H1 (cell line): Measurements from ENCODE around the gene MLNR. TPM values are rescaled to one million over a fixed set of nuclear protein-coding genes. Genes with fewer than 3 reads are reported as not detected.
A peak's percentile ranks its signal among the peaks of the same experiment; 100 is the strongest.

Experiments used
- BACH1 ChIP-seq: IDR thresholded peaks from 2 replicates; pipeline ENCODE4 v1.6.1; 2012; ENCODE audit warnings: low read length, improper control_type of control experiment
- CBX8 ChIP-seq: fragments of 300-800, 300-1000 bp; sonication (generic); IDR thresholded peaks from 2 replicates; pipeline ENCODE4 v1.7.1; 2016; ENCODE audit warnings: low read depth, low read length, borderline replicate concordance
- FOSL1 ChIP-seq: IDR thresholded peaks from 2 replicates; pipeline ENCODE4 v1.6.1; 2011; ENCODE audit warnings: mild to moderate bottlenecking, low read depth, low read length, moderate library complexity; ENCODE audit not compliant: insufficient read depth
- JUND ChIP-seq: IDR thresholded peaks from 2 replicates; pipeline ENCODE4 v1.6.1; 2011; ENCODE audit warnings: mild to moderate bottlenecking, improper control_type of control experiment, low read length
- KDM1A ChIP-seq: fragments of 200-600, 300-600 bp; sonication (generic); IDR thresholded peaks from 2 replicates; pipeline ENCODE4 v1.7.1; 2016; ENCODE audit warnings: mild to moderate bottlenecking, low read length, borderline replicate concordance
- MAFK ChIP-seq: IDR thresholded peaks from 2 replicates; pipeline ENCODE4 v1.6.1; 2012; ENCODE audit warnings: low read depth, mild to moderate bottlenecking, improper control_type of control experiment, low read length
- SIX5 ChIP-seq: IDR thresholded peaks from 2 replicates; pipeline ENCODE4 v1.6.1; 2011; ENCODE audit warnings: mild to moderate bottlenecking, low read depth, low read length
- SP4 ChIP-seq: IDR thresholded peaks from 2 replicates; pipeline ENCODE4 v1.6.1; 2012; ENCODE audit warnings: low read length, inconsistent platforms
- polyA plus RNA-seq, 7 experiments: library from polyadenylated mRNA; depleted of rRNA in 3 of 7; stranded (reverse) in 5 of 7; unstranded in 2 of 7; fragments of >200 nt in 5 of 7; fragments of 200-250 nt in 2 of 7; gene quantifications; 1 replicate in 5 of 7; 2 replicates in 1 of 7; 4 replicates in 1 of 7; pipeline versions ENCODE4 v1.2.1 to v1.2.3, GENCODE V29; 2011 to 2013; ENCODE audit warnings: missing spikeins in 2 of 7, mixed read lengths in 2 of 7
- total RNA-seq: library from RNA; stranded (reverse); fragmentation: NEBNext Ultra II Directional; extraction: Animal tissue kit (Norgen Biotek cat#: 25700); gene quantifications from 2 replicates; pipeline ENCODE4 v1.2.1, GENCODE V29; 2021
- TF ChIP-seq, protein P1 (sequence below): fragments of 300-600 bp; sonication (generic); IDR thresholded peaks from 2 replicates; pipeline ENCODE4 v1.7.1; 2012; ENCODE audit warnings: low read length, moderate library complexity, mild to moderate bottlenecking, inconsistent platforms; ENCODE audit not compliant: insufficient replicate concordance
- TF ChIP-seq, protein P2 (sequence below): IDR thresholded peaks from 2 replicates; pipeline ENCODE4 v1.6.1; 2012; ENCODE audit warnings: inconsistent platforms

The MLNR gene
- total and polyA plus RNA-seq, 2 of the 8 experiments (the other 6 are each of a cell fraction or from before 2014, with no cell fraction given) = 0.24 to 0.29 TPM

DNA sequence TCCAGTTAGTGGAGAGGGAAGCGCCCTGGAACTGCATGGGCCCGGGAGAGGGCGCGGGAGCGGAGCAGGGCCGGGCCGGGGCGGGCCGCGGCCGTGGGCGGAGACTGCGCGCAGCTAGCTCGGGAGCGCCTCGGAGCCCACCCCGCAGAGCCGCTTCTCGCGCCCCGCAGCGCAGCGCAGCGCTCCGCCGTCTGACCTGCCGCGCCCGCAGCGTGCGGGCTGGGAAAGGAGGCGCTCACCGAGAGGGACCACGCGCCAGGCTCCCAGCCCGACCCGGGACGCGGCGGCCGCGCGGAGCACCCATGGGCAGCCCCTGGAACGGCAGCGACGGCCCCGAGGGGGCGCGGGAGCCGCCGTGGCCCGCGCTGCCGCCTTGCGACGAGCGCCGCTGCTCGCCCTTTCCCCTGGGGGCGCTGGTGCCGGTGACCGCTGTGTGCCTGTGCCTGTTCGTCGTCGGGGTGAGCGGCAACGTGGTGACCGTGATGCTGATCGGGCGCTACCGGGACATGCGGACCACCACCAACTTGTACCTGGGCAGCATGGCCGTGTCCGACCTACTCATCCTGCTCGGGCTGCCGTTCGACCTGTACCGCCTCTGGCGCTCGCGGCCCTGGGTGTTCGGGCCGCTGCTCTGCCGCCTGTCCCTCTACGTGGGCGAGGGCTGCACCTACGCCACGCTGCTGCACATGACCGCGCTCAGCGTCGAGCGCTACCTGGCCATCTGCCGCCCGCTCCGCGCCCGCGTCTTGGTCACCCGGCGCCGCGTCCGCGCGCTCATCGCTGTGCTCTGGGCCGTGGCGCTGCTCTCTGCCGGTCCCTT lies at the start of gene MLNR (continued):
- TF ChIP-seq, protein P1, sequence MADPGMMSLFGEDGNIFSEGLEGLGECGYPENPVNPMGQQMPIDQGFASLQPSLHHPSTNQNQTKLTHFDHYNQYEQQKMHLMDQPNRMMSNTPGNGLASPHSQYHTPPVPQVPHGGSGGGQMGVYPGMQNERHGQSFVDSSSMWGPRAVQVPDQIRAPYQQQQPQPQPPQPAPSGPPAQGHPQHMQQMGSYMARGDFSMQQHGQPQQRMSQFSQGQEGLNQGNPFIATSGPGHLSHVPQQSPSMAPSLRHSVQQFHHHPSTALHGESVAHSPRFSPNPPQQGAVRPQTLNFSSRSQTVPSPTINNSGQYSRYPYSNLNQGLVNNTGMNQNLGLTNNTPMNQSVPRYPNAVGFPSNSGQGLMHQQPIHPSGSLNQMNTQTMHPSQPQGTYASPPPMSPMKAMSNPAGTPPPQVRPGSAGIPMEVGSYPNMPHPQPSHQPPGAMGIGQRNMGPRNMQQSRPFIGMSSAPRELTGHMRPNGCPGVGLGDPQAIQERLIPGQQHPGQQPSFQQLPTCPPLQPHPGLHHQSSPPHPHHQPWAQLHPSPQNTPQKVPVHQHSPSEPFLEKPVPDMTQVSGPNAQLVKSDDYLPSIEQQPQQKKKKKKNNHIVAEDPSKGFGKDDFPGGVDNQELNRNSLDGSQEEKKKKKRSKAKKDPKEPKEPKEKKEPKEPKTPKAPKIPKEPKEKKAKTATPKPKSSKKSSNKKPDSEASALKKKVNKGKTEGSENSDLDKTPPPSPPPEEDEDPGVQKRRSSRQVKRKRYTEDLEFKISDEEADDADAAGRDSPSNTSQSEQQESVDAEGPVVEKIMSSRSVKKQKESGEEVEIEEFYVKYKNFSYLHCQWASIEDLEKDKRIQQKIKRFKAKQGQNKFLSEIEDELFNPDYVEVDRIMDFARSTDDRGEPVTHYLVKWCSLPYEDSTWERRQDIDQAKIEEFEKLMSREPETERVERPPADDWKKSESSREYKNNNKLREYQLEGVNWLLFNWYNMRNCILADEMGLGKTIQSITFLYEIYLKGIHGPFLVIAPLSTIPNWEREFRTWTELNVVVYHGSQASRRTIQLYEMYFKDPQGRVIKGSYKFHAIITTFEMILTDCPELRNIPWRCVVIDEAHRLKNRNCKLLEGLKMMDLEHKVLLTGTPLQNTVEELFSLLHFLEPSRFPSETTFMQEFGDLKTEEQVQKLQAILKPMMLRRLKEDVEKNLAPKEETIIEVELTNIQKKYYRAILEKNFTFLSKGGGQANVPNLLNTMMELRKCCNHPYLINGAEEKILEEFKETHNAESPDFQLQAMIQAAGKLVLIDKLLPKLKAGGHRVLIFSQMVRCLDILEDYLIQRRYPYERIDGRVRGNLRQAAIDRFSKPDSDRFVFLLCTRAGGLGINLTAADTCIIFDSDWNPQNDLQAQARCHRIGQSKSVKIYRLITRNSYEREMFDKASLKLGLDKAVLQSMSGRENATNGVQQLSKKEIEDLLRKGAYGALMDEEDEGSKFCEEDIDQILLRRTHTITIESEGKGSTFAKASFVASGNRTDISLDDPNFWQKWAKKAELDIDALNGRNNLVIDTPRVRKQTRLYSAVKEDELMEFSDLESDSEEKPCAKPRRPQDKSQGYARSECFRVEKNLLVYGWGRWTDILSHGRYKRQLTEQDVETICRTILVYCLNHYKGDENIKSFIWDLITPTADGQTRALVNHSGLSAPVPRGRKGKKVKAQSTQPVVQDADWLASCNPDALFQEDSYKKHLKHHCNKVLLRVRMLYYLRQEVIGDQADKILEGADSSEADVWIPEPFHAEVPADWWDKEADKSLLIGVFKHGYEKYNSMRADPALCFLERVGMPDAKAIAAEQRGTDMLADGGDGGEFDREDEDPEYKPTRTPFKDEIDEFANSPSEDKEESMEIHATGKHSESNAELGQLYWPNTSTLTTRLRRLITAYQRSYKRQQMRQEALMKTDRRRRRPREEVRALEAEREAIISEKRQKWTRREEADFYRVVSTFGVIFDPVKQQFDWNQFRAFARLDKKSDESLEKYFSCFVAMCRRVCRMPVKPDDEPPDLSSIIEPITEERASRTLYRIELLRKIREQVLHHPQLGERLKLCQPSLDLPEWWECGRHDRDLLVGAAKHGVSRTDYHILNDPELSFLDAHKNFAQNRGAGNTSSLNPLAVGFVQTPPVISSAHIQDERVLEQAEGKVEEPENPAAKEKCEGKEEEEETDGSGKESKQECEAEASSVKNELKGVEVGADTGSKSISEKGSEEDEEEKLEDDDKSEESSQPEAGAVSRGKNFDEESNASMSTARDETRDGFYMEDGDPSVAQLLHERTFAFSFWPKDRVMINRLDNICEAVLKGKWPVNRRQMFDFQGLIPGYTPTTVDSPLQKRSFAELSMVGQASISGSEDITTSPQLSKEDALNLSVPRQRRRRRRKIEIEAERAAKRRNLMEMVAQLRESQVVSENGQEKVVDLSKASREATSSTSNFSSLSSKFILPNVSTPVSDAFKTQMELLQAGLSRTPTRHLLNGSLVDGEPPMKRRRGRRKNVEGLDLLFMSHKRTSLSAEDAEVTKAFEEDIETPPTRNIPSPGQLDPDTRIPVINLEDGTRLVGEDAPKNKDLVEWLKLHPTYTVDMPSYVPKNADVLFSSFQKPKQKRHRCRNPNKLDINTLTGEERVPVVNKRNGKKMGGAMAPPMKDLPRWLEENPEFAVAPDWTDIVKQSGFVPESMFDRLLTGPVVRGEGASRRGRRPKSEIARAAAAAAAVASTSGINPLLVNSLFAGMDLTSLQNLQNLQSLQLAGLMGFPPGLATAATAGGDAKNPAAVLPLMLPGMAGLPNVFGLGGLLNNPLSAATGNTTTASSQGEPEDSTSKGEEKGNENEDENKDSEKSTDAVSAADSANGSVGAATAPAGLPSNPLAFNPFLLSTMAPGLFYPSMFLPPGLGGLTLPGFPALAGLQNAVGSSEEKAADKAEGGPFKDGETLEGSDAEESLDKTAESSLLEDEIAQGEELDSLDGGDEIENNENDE = no peak
- TF ChIP-seq JUND = no peak
- no peak for TF ChIP-seq FOSL1
- no peak for TF ChIP-seq CBX8
- no peak for TF ChIP-seq SIX5
- TF ChIP-seq KDM1A = no peak
- TF ChIP-seq, protein P2, sequence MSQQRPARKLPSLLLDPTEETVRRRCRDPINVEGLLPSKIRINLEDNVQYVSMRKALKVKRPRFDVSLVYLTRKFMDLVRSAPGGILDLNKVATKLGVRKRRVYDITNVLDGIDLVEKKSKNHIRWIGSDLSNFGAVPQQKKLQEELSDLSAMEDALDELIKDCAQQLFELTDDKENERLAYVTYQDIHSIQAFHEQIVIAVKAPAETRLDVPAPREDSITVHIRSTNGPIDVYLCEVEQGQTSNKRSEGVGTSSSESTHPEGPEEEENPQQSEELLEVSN = peak; percentile 97
- TF ChIP-seq SP4 = no peak
- TF ChIP-seq MAFK = no peak
- TF ChIP-seq BACH1 = no peak
